ENCODE measurements around the gene PMFBP1.

The PMFBP1 gene

DNA sequence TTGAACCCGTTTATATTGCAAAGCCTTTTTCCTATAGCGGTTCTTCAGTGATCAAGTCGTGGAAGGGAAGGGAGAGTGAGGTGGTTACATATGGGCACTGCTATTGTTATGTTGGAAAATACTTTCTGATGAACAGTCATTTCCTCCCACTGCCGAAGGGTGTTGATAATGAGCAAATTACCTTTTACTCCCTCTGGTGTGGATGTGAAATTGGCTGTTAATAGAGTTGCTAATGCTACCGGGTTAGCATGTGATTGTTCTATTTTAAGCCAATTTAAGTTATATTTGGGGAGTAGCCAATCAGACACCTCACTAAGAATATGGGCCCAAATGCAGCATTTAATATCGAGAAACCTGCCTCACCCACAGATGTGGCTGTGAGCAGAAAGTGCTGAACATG, 15.6 kb upstream of the PMFBP1 start:
- DNase-seq, result no peak

GRCh38 chr16:72182976-72183375, 11.0 kb upstream of the PMFBP1 start:
- DNase-seq, result no peak

DNA sequence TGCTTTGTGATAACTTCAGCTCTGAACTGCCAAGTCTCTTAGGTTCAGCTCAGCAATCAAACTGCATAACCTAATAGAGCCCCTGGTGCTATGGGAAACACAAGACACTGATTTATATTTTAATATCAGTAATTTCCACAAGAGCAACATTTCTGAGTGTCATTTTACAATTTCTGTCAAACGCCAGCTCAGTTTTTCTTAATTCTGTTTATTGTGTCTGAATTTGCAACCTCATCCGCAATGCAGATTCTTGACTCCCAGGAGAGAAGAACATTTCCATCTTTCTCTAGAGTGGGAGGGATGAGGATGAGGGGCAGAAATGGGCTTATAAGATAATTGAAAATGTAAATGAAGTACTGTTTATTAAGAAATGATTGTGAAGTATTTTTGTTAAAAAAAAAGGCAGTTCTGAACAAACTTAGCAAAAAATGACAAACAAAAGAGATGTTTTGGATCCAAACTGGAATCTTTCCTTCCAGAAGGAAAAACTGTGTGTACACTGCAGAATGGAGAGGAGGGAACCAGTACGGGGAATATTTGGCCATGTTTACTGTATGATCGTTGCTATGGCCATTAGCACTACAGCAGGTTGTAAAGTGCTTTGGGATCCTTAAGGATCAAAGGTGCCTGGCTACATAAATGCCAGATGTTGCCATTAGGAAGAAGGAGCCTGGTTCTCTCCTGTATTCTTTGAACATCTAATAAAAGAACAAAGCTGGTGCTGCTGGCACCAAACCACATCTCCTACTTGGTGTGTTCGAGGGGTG, 7.4 kb upstream of the PMFBP1 start:
- DNase-seq, result no peak

DNA sequence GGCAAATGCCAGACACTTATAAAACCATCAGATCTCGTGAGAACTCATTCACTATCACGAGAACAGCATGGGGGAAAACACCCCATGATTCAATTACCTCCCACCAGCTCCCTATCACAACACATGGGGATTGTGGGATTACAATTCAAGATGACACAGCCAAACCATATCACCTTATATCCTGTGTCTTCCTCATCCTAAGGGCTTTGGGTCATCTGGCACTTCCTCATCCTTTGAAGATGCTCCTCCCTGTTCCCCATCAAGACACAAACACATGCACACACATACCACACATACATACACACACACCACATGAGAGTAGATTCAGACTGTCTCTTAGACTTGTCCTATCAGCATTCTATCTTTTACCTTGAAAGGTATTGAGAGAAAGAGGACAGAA, 2.8 kb upstream of the PMFBP1 start:
- no peak for DNase-seq

DNA sequence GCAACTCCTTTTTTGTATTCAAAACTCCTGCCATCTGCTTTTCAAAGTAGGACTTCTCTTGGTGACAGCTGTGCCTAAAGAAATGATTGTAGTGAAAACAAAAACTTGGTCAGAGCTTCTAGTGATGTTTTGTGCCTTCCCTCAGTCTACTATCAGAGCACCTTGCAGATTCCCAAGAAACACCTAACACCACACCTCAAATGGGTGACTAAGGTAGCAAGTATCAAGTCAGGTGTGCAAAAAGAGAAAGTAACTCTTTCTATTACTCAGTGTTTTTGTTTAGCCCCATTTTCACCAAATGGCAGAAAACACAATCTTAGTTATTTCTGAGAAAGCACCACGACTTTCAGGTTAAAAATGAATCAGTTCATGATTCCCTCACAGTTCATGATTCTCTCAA, 2.0 kb upstream of the PMFBP1 start:
- DNase-seq, result no peak

DNA sequence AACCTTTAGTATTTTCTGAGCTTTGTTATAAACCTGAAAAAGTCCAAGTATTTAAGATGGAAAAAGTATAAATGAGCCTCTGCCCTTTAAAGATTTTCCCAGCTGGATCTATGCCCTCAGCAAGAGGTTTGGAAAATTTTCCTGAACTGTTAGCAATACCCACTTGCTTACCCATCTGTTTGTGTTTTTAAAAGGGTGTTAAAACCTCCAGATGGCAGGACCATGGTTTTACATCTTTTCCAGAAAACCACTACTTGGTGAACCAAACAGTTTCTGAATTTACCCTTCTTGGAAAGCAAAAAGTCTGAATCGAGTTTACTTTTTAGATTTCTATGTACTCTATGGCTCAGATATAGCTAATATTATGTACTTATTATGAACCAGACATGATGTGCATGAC, 719 bp downstream of the PMFBP1 start:
- no peak for DNase-seq

- DNase-seq, result no peak
Observed at GRCh38 chr16:72169708-72170107, 2.2 kb downstream of the PMFBP1 start.

GRCh38 chr16:72168365-72168764, 3.6 kb downstream of the PMFBP1 start:
- DNase-seq, result no peak

- no peak for DNase-seq
Observed at GRCh38 chr16:72166954-72167561, 4.9 kb downstream of the PMFBP1 start.

- DNase-seq, result no peak
Observed at GRCh38 chr16:72166151-72166550, 5.8 kb downstream of the PMFBP1 start.

GRCh38 chr16:72164691-72165090, 7.3 kb downstream of the PMFBP1 start:
- no peak for DNase-seq

DNA sequence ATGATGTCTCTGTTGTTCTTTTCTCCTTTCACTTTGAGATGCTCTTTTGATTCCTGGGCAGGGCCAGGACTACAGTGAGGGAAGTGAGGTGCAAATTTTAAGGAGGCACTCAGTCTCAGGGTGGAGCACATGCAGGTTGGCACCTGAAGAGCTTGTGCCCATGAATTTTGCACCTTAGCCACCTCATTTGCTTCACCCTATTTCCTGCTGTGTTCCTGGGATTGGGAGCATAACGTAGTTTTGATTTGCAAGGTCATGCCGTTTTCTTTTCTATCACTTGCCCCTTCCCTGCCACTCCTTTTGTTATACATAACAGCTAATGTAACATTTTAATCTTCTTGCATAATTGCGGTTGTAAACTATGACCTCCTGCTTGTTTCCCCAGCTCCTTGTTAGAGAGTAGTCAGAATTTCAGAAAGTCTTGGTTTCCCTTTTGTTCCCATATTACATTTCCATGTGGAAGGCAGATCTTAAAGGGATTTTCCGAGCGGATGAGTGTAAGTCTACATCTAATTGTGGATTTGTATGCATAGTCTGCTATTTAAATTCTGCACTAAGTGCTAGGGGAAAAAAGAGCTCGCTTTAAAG, 9.8 kb downstream of the PMFBP1 start:
- DNase-seq, result no peak

DNA sequence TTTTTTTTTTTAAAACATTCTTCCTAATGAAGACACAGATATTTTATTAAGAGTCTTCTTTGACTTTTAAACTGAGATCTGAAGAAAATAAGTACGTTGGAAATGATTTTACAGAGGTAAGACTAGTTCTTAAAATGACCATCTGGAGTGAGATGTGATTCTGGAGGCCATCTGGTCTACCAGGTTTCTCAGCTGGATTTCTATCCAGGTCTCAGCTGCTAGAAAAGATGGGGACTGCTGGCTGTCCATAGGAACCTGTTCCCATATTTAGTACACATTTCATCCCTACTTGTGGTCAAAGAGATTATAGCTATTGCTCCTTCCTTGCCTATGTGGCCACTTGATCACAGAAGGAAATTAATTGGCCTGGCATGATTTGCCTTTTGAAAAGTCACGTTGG, 12.2 kb downstream of the PMFBP1 start:
- DNase-seq, result no peak

DNA sequence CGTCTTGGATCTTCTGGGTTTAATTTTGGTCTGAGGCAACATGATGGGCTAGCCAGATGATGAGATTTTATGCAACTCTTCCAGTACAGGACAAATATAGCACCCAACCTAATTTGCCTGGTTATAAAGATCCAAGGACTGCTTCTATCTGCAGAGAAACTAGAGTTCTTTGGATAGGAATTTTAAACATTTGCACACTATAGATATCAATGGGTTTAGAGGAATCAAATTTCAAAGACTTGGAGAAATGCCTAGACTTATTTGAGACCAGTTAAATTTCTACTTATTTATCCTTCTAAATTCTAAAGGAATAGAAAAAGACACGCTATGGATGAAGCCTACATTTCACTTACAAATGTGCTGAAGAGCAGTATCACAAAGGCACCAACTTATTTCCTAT, 12.6 kb downstream of the PMFBP1 start:
- no peak for DNase-seq

- peak; percentile 1 to 4 for DNase-seq
Observed at GRCh38 chr16:72149676-72150464, 22.1 kb downstream of the PMFBP1 start.

DNA sequence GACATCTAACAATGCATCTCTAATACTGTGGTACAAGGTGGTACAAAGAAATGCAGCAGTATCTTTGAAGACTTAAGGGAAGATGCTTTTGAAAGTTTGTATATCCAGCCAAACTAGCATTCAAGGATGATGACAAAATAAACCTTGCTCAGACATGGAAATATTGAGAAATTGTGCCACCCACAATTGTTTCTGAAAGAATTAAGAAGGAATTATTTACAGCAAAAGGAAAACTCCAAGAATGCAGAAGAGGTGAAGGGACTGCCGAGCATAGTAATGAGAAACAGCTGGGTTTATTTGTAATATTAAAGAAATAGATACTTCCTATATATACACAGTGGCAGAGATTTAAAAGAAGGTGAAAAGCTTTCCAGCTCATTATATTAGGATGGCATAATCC, 29.5 kb downstream of the PMFBP1 start:
- DNase-seq, result no peak

- DNase-seq, result no peak
Observed at GRCh38 chr16:72139908-72140307, 32.0 kb downstream of the PMFBP1 start.

DNA sequence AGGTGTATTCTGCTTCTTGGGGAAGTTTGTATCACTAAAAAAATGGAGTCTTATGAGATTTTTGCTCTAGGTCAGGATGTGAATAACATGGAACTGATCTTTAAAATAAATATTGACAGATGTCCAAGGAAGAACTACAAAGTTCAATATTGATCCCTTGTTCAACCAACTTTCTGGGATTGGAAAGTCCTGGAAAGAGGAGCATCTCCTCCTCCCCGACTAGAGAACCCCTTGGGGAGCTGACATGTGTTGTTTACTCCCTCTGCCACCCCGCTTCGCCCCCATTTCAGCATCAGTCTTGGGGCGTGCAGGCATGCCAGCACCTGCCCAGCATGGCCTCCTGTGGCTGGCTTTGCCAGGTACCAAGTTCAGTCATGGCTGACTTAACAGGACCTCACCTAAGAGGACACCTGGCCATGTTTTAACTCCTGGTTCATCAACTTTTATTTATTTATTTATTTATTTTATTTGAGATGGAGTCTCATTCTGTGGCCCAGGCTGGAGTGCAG, 33.8 kb downstream of the PMFBP1 start:
- no peak for DNase-seq

GRCh38 chr16:72137380-72138063, 34.4 kb downstream of the PMFBP1 start:
- no peak for DNase-seq

- DNase-seq, result no peak
Observed at GRCh38 chr16:72134507-72134906, 37.4 kb downstream of the PMFBP1 start.

DNA sequence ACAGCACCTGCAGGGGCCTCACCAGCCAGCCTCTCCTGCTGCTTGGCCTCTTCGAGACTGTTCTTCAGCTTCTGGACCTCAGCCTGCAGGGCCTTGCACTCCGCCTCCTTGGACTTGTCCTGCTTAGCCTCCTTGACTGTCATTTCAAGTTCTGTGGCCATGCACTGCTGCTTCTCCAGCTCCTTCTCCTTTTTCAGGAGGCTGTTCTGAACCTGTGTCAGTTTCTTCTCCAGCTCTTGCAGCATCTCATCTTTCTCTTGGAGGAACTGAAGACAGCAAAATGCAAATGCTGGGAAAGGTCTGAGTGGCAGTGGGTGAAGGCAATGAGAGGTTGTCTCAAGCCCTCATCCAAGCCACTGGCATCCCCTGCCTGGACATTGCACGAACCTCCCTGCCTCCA, 39.2 kb downstream of the PMFBP1 start:
- DNase-seq, result no peak

DNA sequence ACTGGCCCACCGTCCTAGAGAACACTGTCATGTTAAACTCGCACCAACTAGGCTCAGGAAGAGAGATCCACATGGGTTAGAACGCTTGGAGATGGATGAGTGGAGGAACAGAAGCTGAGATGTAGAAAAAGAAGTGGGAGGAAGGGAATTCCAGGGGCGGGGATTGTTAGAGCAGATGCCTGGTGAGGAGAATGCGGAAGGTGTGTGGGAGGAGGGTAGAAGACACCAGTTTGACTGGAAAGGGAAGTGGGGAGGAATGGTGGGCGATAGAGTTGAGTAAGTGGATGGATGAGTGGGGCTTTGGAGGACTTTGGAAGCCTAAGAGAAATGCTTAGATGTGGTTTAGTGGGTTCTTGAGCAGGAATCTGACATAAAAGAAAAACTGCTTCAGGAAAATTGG, 40.9 kb downstream of the PMFBP1 start:
- no peak for DNase-seq

Data from AML-193 (cell line).